Large intestine (tissue), 3 donors: Measurements from ENCODE around the gene C1orf210. TPM values are rescaled to one million over a fixed set of nuclear protein-coding genes. Genes with fewer than 3 reads are reported as not detected.

Source experiments
- DNase-seq, 2 donors: peaks; one replicate each; pipeline versions ENCODE4 v3.0.0 to v3.0.0-alpha.2; 2013
- H3K27ac ChIP-seq: one replicate; pipeline ENCODE4 v1.5.1; 2013; ENCODE audit warnings: low read length
- H3K27me3 ChIP-seq: 2 replicates; pipeline ENCODE4 v1.6.1; 2013; ENCODE audit warnings: low read length; ENCODE audit not compliant: control insufficient read depth, insufficient read depth
- H3K36me3 ChIP-seq: 2 replicates; pipeline ENCODE4 v1.6.1; 2013; ENCODE audit warnings: low read length; ENCODE audit not compliant: control insufficient read depth, insufficient read depth
- H3K4me1 ChIP-seq: one replicate; pipeline ENCODE4 v1.6.1; 2013; ENCODE audit warnings: low read length; ENCODE audit not compliant: control insufficient read depth, insufficient read depth
- H3K4me3 ChIP-seq: one replicate; pipeline ENCODE4 v1.5.1; 2013; ENCODE audit warnings: low read length
- H3K9me3 ChIP-seq: one replicate; pipeline ENCODE4 v1.6.1; 2013; ENCODE audit warnings: mild to moderate bottlenecking, low read depth, low read length, moderate library complexity; ENCODE audit not compliant: control insufficient read depth
- WGBS: methylation state at CpG from one replicate; pipeline ENCODE4 v1.1.5; 2013; ENCODE audit warnings: low lambda C conversion rate; ENCODE audit not compliant: insufficient coverage; 5-methylcytosine and 5-hydroxymethylcytosine counted together
- polyA plus RNA-seq: library from polyadenylated mRNA; unstranded; fragments of 120-200 nt; gene quantifications from one replicate; pipeline ENCODE4 v1.2.1, GENCODE V29; 2013

C1orf210 gene
- polyA plus RNA-seq, 1 donor: 46.2 TPM

- Histone ChIP-seq H3K9me3 (no peaks in the 10 kb centered on the region), H3K4me3 (peak overlapping the region; percentile 62), H3K27ac (peak overlapping the region; percentile 97), H3K27me3 (no peaks in the 10 kb centered on the region), H3K4me1 (peaks cover 38% of the 10 kb centered on the region), H3K36me3 (peaks cover 28% of the 10 kb centered on the region)
- no CpG with 5 or more reads among the region's 3 CpGs for WGBS
- no peak for DNase-seq
These were observed 1.3 kb downstream of the C1orf210 start for GRCh38 chr1:43284065-43284464.

- Histone ChIP-seq H3K4me1 (peaks cover 44% of the 10 kb centered on the region), H3K4me3 (no peak overlapping the region), H3K27ac (no peak overlapping the region), H3K27me3 (no peaks in the 10 kb centered on the region), H3K36me3 (peaks cover 33% of the 10 kb centered on the region), H3K9me3 (no peaks in the 10 kb centered on the region)
- 40% methylated on average over 1 of the region's 15 CpGs for WGBS
- DNase-seq: no peak
These were observed 2.9 kb downstream of the C1orf210 start for GRCh38 chr1:43282220-43283195.

GRCh38 chr1:43280692-43281091, 4.7 kb downstream of the C1orf210 start:
- H3K4me3 ChIP-seq: no peak overlapping the region
- no peaks in the 10 kb centered on the region for H3K27me3 ChIP-seq
- H3K9me3 ChIP-seq: no peaks in the 10 kb centered on the region
- H3K36me3 ChIP-seq: peaks cover 33% of the 10 kb centered on the region
- no CpG with 5 or more reads among the region's 2 CpGs for WGBS
- H3K27ac ChIP-seq: no peak overlapping the region
- no peak for DNase-seq
- H3K4me1 ChIP-seq: peaks cover 47% of the 10 kb centered on the region

GRCh38 chr1:43279666-43280065, 5.7 kb downstream of the C1orf210 start:
- WGBS: no CpG with 5 or more reads among the region's 6 CpGs
- Histone ChIP-seq H3K4me3 (no peak overlapping the region), H3K36me3 (peaks cover 33% of the 10 kb centered on the region), H3K27me3 (no peaks in the 10 kb centered on the region), H3K4me1 (peaks cover 54% of the 10 kb centered on the region), H3K27ac (no peak overlapping the region), H3K9me3 (no peaks in the 10 kb centered on the region)
- no peak for DNase-seq

- Histone ChIP-seq H3K4me3 (no peak overlapping the region), H3K9me3 (no peaks in the 10 kb centered on the region), H3K27ac (no peak overlapping the region), H3K36me3 (peaks cover 33% of the 10 kb centered on the region), H3K27me3 (no peaks in the 10 kb centered on the region), H3K4me1 (peaks cover 56% of the 10 kb centered on the region)
- WGBS: no CpG with 5 or more reads among the region's 5 CpGs
- DNase-seq: no peak
These were observed 6.2 kb downstream of the C1orf210 start for GRCh38 chr1:43279161-43279560.

GRCh38 chr1:43277116-43277876, 8.1 kb downstream of the C1orf210 start:
- peak overlapping the region; percentile 63 for H3K27ac ChIP-seq
- no CpG with 5 or more reads among the region's 7 CpGs for WGBS
- H3K9me3 ChIP-seq: no peaks in the 10 kb centered on the region
- peaks cover 32% of the 10 kb centered on the region for H3K36me3 ChIP-seq
- H3K4me1 ChIP-seq: peaks cover 47% of the 10 kb centered on the region
- peak; percentile 44 to 80 for DNase-seq
- no peak overlapping the region for H3K4me3 ChIP-seq
- no peaks in the 10 kb centered on the region for H3K27me3 ChIP-seq

- Histone ChIP-seq H3K4me3 (no peak overlapping the region), H3K9me3 (no peaks in the 10 kb centered on the region), H3K4me1 (peaks cover 49% of the 10 kb centered on the region), H3K27ac (peak overlapping the region; percentile 63), H3K27me3 (no peaks in the 10 kb centered on the region), H3K36me3 (peaks cover 30% of the 10 kb centered on the region)
- peak in 1 of 2 donors; percentile 38 for DNase-seq
- WGBS: 40% methylated on average over 1 of the region's 7 CpGs
These were observed 8.7 kb downstream of the C1orf210 start for GRCh38 chr1:43276673-43277072.

- DNase-seq: no peak
- WGBS: no CpG with 5 or more reads among the region's 12 CpGs
- Histone ChIP-seq H3K27me3 (no peaks in the 10 kb centered on the region), H3K4me1 (peaks cover 56% of the 10 kb centered on the region), H3K27ac (peak overlapping the region; percentile 63), H3K4me3 (no peak overlapping the region), H3K9me3 (no peaks in the 10 kb centered on the region), H3K36me3 (peaks cover 28% of the 10 kb centered on the region)
These were observed 9.4 kb downstream of the C1orf210 start for GRCh38 chr1:43275826-43276620.

GRCh38 chr1:43274804-43275180, 10.6 kb downstream of the C1orf210 start:
- Histone ChIP-seq H3K27ac (peak overlapping the region; percentile 84), H3K4me1 (peaks cover 61% of the 10 kb centered on the region), H3K9me3 (no peaks in the 10 kb centered on the region), H3K4me3 (no peak overlapping the region), H3K36me3 (peaks cover 18% of the 10 kb centered on the region), H3K27me3 (no peaks in the 10 kb centered on the region)
- no CpG with 5 or more reads among the region's 8 CpGs for WGBS
- DNase-seq: no peak
